ENCODE data around the gene MAPK14. TPM values are rescaled to one million over a fixed set of nuclear protein-coding genes. Genes with fewer than 3 reads are reported as not detected.

The MAPK14 gene
- total and polyA plus RNA-seq, 9 of the 15 experiments (the other 6 are each of a cell fraction or from before 2014, with no cell fraction given): 8.8 to 62.7 (median 35.5) TPM

DNA sequence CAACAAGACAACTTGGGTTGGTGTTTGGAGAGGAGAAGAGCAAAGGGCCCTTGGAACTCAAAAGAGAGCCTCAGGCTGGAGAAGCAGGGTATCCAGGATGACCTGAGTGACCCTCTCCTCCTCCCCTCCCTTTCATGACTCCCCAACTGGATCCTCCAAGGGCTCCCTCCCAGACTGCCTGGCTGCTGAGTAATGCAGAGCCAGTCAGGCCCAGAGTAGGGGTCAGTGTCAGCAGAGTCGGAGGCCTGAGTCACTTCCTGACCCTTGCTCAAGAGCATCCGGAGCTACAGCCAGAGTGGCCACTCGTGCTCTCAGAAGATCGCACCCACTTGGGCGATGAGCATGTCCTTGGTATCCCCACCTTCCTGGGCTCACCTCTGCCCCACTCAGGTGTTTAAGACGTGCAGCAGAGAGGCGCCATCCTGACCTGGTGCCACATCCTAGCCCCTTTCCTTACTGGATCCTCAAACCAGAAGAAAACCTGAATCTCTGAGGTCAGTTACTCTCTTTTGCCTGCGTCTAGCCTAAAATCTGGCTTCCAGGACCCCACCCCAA is 99.9 kb downstream of the MAPK14 start (continued):
- TF ChIP-seq MGA (IDR thresholded peaks at IDR 0.05) (peak; percentile 73), ZBTB34 (CRISPR knock-in tag; IDR thresholded peaks at IDR 0.05) (no peak), MAFK (IDR thresholded peaks at IDR 0.05; ENCODE audit: low read length) (peak; percentile 77), ELF4 (CRISPR knock-in tag; IDR thresholded peaks at IDR 0.05) (no peak), ZBED1 (IDR thresholded peaks at IDR 0.05) (no peak), ZZZ3 (IDR thresholded peaks at IDR 0.05) (no peak), BACH1 (tag; IDR thresholded peaks at IDR 0.05) (peak; percentile 76; the same call in 1 of the 2 replicates), FOXK1 (CRISPR knock-in tag; IDR thresholded peaks at IDR 0.05; ENCODE audit: borderline replicate concordance) (no peak), FOXJ3 (CRISPR knock-in tag; IDR thresholded peaks at IDR 0.05) (no peak), ZNF586 (CRISPR knock-in tag; conservative IDR thresholded peaks at IDR 0.05) (no peak), KHSRP (IDR thresholded peaks at IDR 0.05) (no peak), ZBTB5 (IDR thresholded peaks at IDR 0.05) (no peak), ZNF316 (IDR thresholded peaks at IDR 0.05) (peak; percentile 80), PHTF2 (CRISPR knock-in tag; IDR thresholded peaks at IDR 0.05) (no peak)
